Liver (tissue), 5 donors: Measurements from ENCODE around the gene CELF5. TPM values are rescaled to one million over a fixed set of nuclear protein-coding genes. Genes with fewer than 3 reads are reported as not detected.

ENCODE experiments used
- ATF3 ChIP-seq: IDR thresholded peaks from 2 replicates; pipeline ENCODE4 v1.6.1; 2016; ENCODE audit warnings: antibody characterized with exemption
- CTCF ChIP-seq: fragments of 150-350 bp; IDR thresholded peaks from 2 replicates; pipeline ENCODE4 v1.5.1; 2017; ENCODE audit warnings: improper control_type of control experiment, low read depth, low read length; ENCODE audit not compliant: missing input control
- REST ChIP-seq: IDR thresholded peaks from 2 replicates; pipeline ENCODE4 v1.6.1; 2016; ENCODE audit warnings: antibody characterized with exemption, mild to moderate bottlenecking
- RXRA ChIP-seq, 2 donors: IDR thresholded peaks; 2 replicates each; pipeline ENCODE4 v1.6.1; 2017 to 2018; ENCODE audit warnings: antibody characterized with exemption in 2 of 2, mild to moderate bottlenecking in 1 of 2
- polyA plus RNA-seq, 2 donors: library from polyadenylated mRNA; stranded (reverse) in 1 of 2; unstranded in 1 of 2; fragments of 200-250 nt in 1 of 2; fragments of >200 nt in 1 of 2; fragmentation: Nextera tagmentation in 1 of 2; extraction: Ambion mirVana in 1 of 2; gene quantifications; one replicate each; pipeline versions ENCODE4 v1.2.1 to v1.2.3, GENCODE V29; 2013 to 2015
- total RNA-seq, 2 donors: library from RNA; depleted of rRNA; stranded (reverse); fragments of >200 nt; gene quantifications; one replicate each; pipeline ENCODE4 v1.2.3, GENCODE V29; 2014
- donor health status: healthy.
- donor health status: healthy.
- donor health status: healthy.

The CELF5 gene
- total and polyA plus RNA-seq, 4 donors = 0.06 to 0.50 (median 0.26) TPM

GRCh38 chr19:3345850-3346460, 121.5 kb downstream of the CELF5 start (continued):
- TF ChIP-seq CTCF = no peak
- TF ChIP-seq RXRA (IDR thresholded peaks at IDR 0.05) = no peak
- TF ChIP-seq ATF3 = no peak
- no peak for TF ChIP-seq REST

Other genes starting within 250 kb of the CELF5 start
- 1 to 10 TPM in 1 of 2 donors, under 1 TPM in 1; 0.47 to 1.7 TPM for gene TLE6, start 247.1 kb upstream of the CELF5 start, total RNA-seq
- gene TLE6, start 247.1 kb upstream of the CELF5 start, polyA plus RNA-seq = 1 to 10 TPM in 1 of 2 donors, under 1 TPM in 1; 0.78 to 2.8 TPM
- gene TLE2, start 195.4 kb upstream of the CELF5 start, total RNA-seq = 1 to 10 TPM; 4.5 to 9.3 TPM
- 1 to 10 TPM; 3.6 to 7.0 TPM for gene TLE2, start 195.4 kb upstream of the CELF5 start, polyA plus RNA-seq
- gene TLE5, start 162.2 kb upstream of the CELF5 start, total RNA-seq = 10 to 100 TPM; 48.0 to 61.7 TPM
- gene TLE5, start 162.2 kb upstream of the CELF5 start, polyA plus RNA-seq = 100 to 1,000 TPM in 1 of 2 donors, 10 to 100 TPM in 1; 47.2 to 166 TPM
- 10 to 100 TPM; 16.9 to 19.6 TPM for gene GNA11, start 130.3 kb upstream of the CELF5 start, total RNA-seq
- 10 to 100 TPM; 12.5 to 20.2 TPM for gene GNA11, start 130.3 kb upstream of the CELF5 start, polyA plus RNA-seq
- 10 to 100 TPM in 1 of 2 donors, 1 to 10 TPM in 1; 1.6 to 10.4 TPM for gene GNA15, start 88.6 kb upstream of the CELF5 start, total RNA-seq
- 1 to 10 TPM in 1 of 2 donors, under 1 TPM in 1; 0.11 to 1.2 TPM for gene GNA15, start 88.6 kb upstream of the CELF5 start, polyA plus RNA-seq
- gene S1PR4, start 45.9 kb upstream of the CELF5 start, total RNA-seq = 10 to 100 TPM in 1 of 2 donors, 1 to 10 TPM in 1; 3.1 to 11.0 TPM
- 1 to 10 TPM in 1 of 2 donors, under 1 TPM in 1; 0.93 to 1.2 TPM for gene S1PR4, start 45.9 kb upstream of the CELF5 start, polyA plus RNA-seq
- 10 to 100 TPM; 29.5 to 42.6 TPM for gene NCLN, start 38.7 kb upstream of the CELF5 start, total RNA-seq
- 10 to 100 TPM; 34.2 to 50.8 TPM for gene NCLN, start 38.7 kb upstream of the CELF5 start, polyA plus RNA-seq
- gene NFIC, start 141.9 kb downstream of the CELF5 start, total RNA-seq = 100 to 1,000 TPM in 1 of 2 donors, 10 to 100 TPM in 1; 12.8 to 100 TPM
- 10 to 100 TPM; 71.8 to 78.5 TPM for gene NFIC, start 141.9 kb downstream of the CELF5 start, polyA plus RNA-seq